HG02840 (cell line): ENCODE results near the gene RALGAPA1.

Experiments
- ATAC-seq: cut with Tn5 transposase; IDR thresholded peaks from one replicate; pipeline ENCODE4 v1.9.1; 2021; ENCODE audit warnings: mild to moderate bottlenecking, moderate library complexity, moderate number of reproducible peaks; ENCODE audit not compliant: unreplicated experiment, low FRiP score

The RALGAPA1 gene

GRCh38 chr14:35556548-35556947 lies 252.5 kb downstream of the RALGAPA1 start:
- ATAC-seq: no peak

GRCh38 chr14:35553808-35554207 lies 255.3 kb downstream of the RALGAPA1 start:
- no peak for ATAC-seq

GRCh38 chr14:35551081-35551480 lies 258.0 kb downstream of the RALGAPA1 start:
- no peak for ATAC-seq

- ATAC-seq: no peak
Measured at GRCh38 chr14:35549551-35549950, 259.5 kb downstream of the RALGAPA1 start.

GRCh38 chr14:35543006-35543405 lies 266.1 kb downstream of the RALGAPA1 start:
- no peak for ATAC-seq

GRCh38 chr14:35539969-35540368 lies 269.1 kb downstream of the RALGAPA1 start:
- ATAC-seq: no peak

GRCh38 chr14:35535483-35536112 lies 273.5 kb downstream of the RALGAPA1 start:
- ATAC-seq: no peak

- no peak for ATAC-seq
Measured at GRCh38 chr14:35534873-35535482, 274.1 kb downstream of the RALGAPA1 start.

- peak; percentile 21 for ATAC-seq
Measured at GRCh38 chr14:35534208-35534872, 274.8 kb downstream of the RALGAPA1 start.

- peak; percentile 81 for ATAC-seq
Measured at GRCh38 chr14:35533357-35534207, 275.5 kb downstream of the RALGAPA1 start, which contains the start of gene INSM2. TSS of gene INSM2 (plus strand) at chr14:35534164. CDS start at chr14:35534253, 89 bp downstream.

GRCh38 chr14:35532783-35533356 lies 276.2 kb downstream of the RALGAPA1 start:
- ATAC-seq: no peak

- ATAC-seq: no peak
Measured at GRCh38 chr14:35531960-35532747, 276.9 kb downstream of the RALGAPA1 start.

- no peak for ATAC-seq
Measured at GRCh38 chr14:35526962-35527361, 282.1 kb downstream of the RALGAPA1 start.

- ATAC-seq: no peak
Measured at GRCh38 chr14:35525695-35526094, 283.4 kb downstream of the RALGAPA1 start.

GRCh38 chr14:35519986-35520385 lies 289.1 kb downstream of the RALGAPA1 start:
- no peak for ATAC-seq

GRCh38 chr14:35515916-35516315 lies 293.2 kb downstream of the RALGAPA1 start:
- no peak for ATAC-seq

GRCh38 chr14:35512765-35513164 lies 296.3 kb downstream of the RALGAPA1 start:
- no peak for ATAC-seq

GRCh38 chr14:35509846-35510245 lies 299.2 kb downstream of the RALGAPA1 start:
- no peak for ATAC-seq

GRCh38 chr14:35506927-35507326 lies 302.2 kb downstream of the RALGAPA1 start:
- ATAC-seq: no peak

GRCh38 chr14:35506461-35506860 lies 302.6 kb downstream of the RALGAPA1 start:
- no peak for ATAC-seq
